Activated T-helper 1 cell treated with anti-CD3 and anti-CD28 coated beads, Interleukin-12 subunit alpha, Interleukin-12 subunit beta, Interleukin-2, Interleukin-4 antibody, amounts not matched to agents 30 ng/mL and 10 ng/mL and 1 ng/mL, durations not matched to agents 14 hours and 24 hours and 36 hours (primary cell): ENCODE results near the gene PTGES2. TPM values are rescaled to one million over a fixed set of nuclear protein-coding genes. Genes with fewer than 3 reads are reported as not detected.

ENCODE experiments used
- DNase-seq: peaks from one replicate; pipeline ENCODE4 v3.0.0; 2021; ENCODE audit warnings: low spot score
- H3K27ac Mint-ChIP-seq: one replicate; pipeline ENCODE4 v1.8.0; 2021; ENCODE audit warnings: mild to moderate bottlenecking, mixed read lengths
- H3K27me3 Mint-ChIP-seq: one replicate; pipeline ENCODE4 v1.8.0; 2022; ENCODE audit warnings: mild to moderate bottlenecking, moderate library complexity, mixed read lengths; ENCODE audit not compliant: insufficient read depth
- H3K36me3 Mint-ChIP-seq: one replicate; pipeline ENCODE4 v1.8.0; 2021; ENCODE audit warnings: low read depth, mixed read lengths
- H3K4me1 Mint-ChIP-seq: one replicate; pipeline ENCODE4 v1.8.0; 2021; ENCODE audit warnings: low read depth, mixed read lengths
- H3K4me3 Mint-ChIP-seq: one replicate; pipeline ENCODE4 v1.8.0; 2021; ENCODE audit warnings: mild to moderate bottlenecking, moderate library complexity, mixed read lengths
- H3K9me3 Mint-ChIP-seq: one replicate; pipeline ENCODE4 v1.8.0; 2021; ENCODE audit warnings: mixed read lengths
- intact Hi-C: fragments of 100-400 bp; cut with micrococcal nuclease; formaldehyde crosslinking; loops from one replicate; pipeline ENCODE4 v1.15.1; 2024
- total RNA-seq: library from RNA; stranded (reverse); gene quantifications from 2 replicates; pipeline ENCODE4 v1.2.3, GENCODE V29; 2022

Gene PTGES2
- total RNA-seq, 1 donor from 2014 or later, result 89.2 TPM

GRCh38 chr9:128125580-128126354, 1.8 kb downstream of the PTGES2 start:
- intact Hi-C loops, result no loop called here
- no peak for DNase-seq
- peaks cover 4% of the 10 kb centered on the region for H3K36me3 Mint-ChIP-seq
- peaks cover 34% of the 10 kb centered on the region for H3K4me1 Mint-ChIP-seq
- H3K27me3 Mint-ChIP-seq, result peaks cover 4% of the 10 kb centered on the region
- H3K9me3 Mint-ChIP-seq, result no peaks in the 10 kb centered on the region
- H3K27ac Mint-ChIP-seq, result peak overlapping the region; percentile 64
- peak overlapping the region; percentile 85 for H3K4me3 Mint-ChIP-seq

GRCh38 chr9:128124873-128125579, 2.5 kb downstream of the PTGES2 start:
- H3K36me3 Mint-ChIP-seq, result peaks cover 4% of the 10 kb centered on the region
- no peak for DNase-seq
- H3K9me3 Mint-ChIP-seq, result no peaks in the 10 kb centered on the region
- H3K27ac Mint-ChIP-seq, result no peak overlapping the region
- H3K4me1 Mint-ChIP-seq, result peaks cover 34% of the 10 kb centered on the region
- peaks cover 1% of the 10 kb centered on the region for H3K27me3 Mint-ChIP-seq
- intact Hi-C loops, result no loop called here
- H3K4me3 Mint-ChIP-seq, result peak overlapping the region; percentile 56

GRCh38 chr9:128124451-128124850, 3.1 kb downstream of the PTGES2 start:
- H3K36me3 Mint-ChIP-seq, result peaks cover 4% of the 10 kb centered on the region
- H3K4me3 Mint-ChIP-seq, result peak overlapping the region; percentile 19
- intact Hi-C loops, result no loop called here
- H3K27me3 Mint-ChIP-seq, result no peaks in the 10 kb centered on the region
- H3K4me1 Mint-ChIP-seq, result peaks cover 31% of the 10 kb centered on the region
- H3K9me3 Mint-ChIP-seq, result no peaks in the 10 kb centered on the region
- no peak for DNase-seq
- H3K27ac Mint-ChIP-seq, result no peak overlapping the region

- Mint-ChIP-seq H3K27ac (no peak overlapping the region), H3K36me3 (peaks cover 4% of the 10 kb centered on the region), H3K4me1 (peaks cover 24% of the 10 kb centered on the region), H3K4me3 (no peak overlapping the region), H3K27me3 (no peaks in the 10 kb centered on the region), H3K9me3 (no peaks in the 10 kb centered on the region)
- no peak for DNase-seq
- intact Hi-C loops, result no loop called here
Observed at GRCh38 chr9:128123451-128124080, 4.0 kb downstream of the PTGES2 start.

GRCh38 chr9:128122809-128123175, 4.7 kb downstream of the PTGES2 start:
- Mint-ChIP-seq H3K4me1 (peaks cover 31% of the 10 kb centered on the region), H3K9me3 (no peaks in the 10 kb centered on the region), H3K27ac (no peak overlapping the region), H3K36me3 (peaks cover 4% of the 10 kb centered on the region), H3K4me3 (no peak overlapping the region), H3K27me3 (no peaks in the 10 kb centered on the region)
- intact Hi-C loops, result no loop called here
- no peak for DNase-seq

GRCh38 chr9:128121924-128122808, 5.4 kb downstream of the PTGES2 start:
- no peaks in the 10 kb centered on the region for H3K27me3 Mint-ChIP-seq
- H3K27ac Mint-ChIP-seq, result no peak overlapping the region
- H3K4me1 Mint-ChIP-seq, result peaks cover 35% of the 10 kb centered on the region
- H3K4me3 Mint-ChIP-seq, result no peak overlapping the region
- H3K9me3 Mint-ChIP-seq, result no peaks in the 10 kb centered on the region
- intact Hi-C loops, result no loop called here
- no peak for DNase-seq
- H3K36me3 Mint-ChIP-seq, result peaks cover 6% of the 10 kb centered on the region

- intact Hi-C loops, result no loop called here
- peaks cover 32% of the 10 kb centered on the region for H3K4me1 Mint-ChIP-seq
- no peak for DNase-seq
- H3K9me3 Mint-ChIP-seq, result no peaks in the 10 kb centered on the region
- no peak overlapping the region for H3K4me3 Mint-ChIP-seq
- H3K27me3 Mint-ChIP-seq, result no peaks in the 10 kb centered on the region
- H3K27ac Mint-ChIP-seq, result no peak overlapping the region
- H3K36me3 Mint-ChIP-seq, result peaks cover 6% of the 10 kb centered on the region
Observed at GRCh38 chr9:128121466-128121810, 6.1 kb downstream of the PTGES2 start.

GRCh38 chr9:128120741-128121465, 6.6 kb downstream of the PTGES2 start:
- intact Hi-C loops, result no loop called here

GRCh38 chr9:128120061-128120740, 7.3 kb downstream of the PTGES2 start:
- H3K4me1 Mint-ChIP-seq, result peaks cover 19% of the 10 kb centered on the region
- H3K27ac Mint-ChIP-seq, result no peak overlapping the region
- no peaks in the 10 kb centered on the region for H3K9me3 Mint-ChIP-seq
- no peak overlapping the region for H3K4me3 Mint-ChIP-seq
- H3K36me3 Mint-ChIP-seq, result peaks cover 8% of the 10 kb centered on the region
- no peaks in the 10 kb centered on the region for H3K27me3 Mint-ChIP-seq
- DNase-seq, result no peak
- intact Hi-C loops, result no loop called here

More at GRCh38 chr9:128120741-128121465, 6.6 kb downstream of the PTGES2 start:
- Mint-ChIP-seq H3K9me3 (no peaks in the 10 kb centered on the region), H3K27ac (no peak overlapping the region), H3K27me3 (no peaks in the 10 kb centered on the region), H3K4me1 (peaks cover 26% of the 10 kb centered on the region), H3K36me3 (peaks cover 6% of the 10 kb centered on the region), H3K4me3 (no peak overlapping the region)
- DNase-seq, result no peak

GRCh38 chr9:128118971-128119665, 8.4 kb downstream of the PTGES2 start:
- no peak overlapping the region for H3K27ac Mint-ChIP-seq
- intact Hi-C loops, result loop anchor here (5.0 kb wide), 1 partner anchor 162 kb away; no protein-coding TSS in a partner anchor
- H3K9me3 Mint-ChIP-seq, result no peaks in the 10 kb centered on the region
- H3K4me1 Mint-ChIP-seq, result peaks cover 12% of the 10 kb centered on the region
- H3K36me3 Mint-ChIP-seq, result peaks cover 8% of the 10 kb centered on the region
- H3K27me3 Mint-ChIP-seq, result no peaks in the 10 kb centered on the region
- no peak overlapping the region for H3K4me3 Mint-ChIP-seq
- no peak for DNase-seq

- Mint-ChIP-seq H3K4me1 (peaks cover 12% of the 10 kb centered on the region), H3K9me3 (no peaks in the 10 kb centered on the region), H3K4me3 (no peak overlapping the region), H3K27ac (no peak overlapping the region), H3K36me3 (peaks cover 7% of the 10 kb centered on the region), H3K27me3 (no peaks in the 10 kb centered on the region)
- DNase-seq, result no peak
- intact Hi-C loops, result loop anchor here (5.0 kb wide), 1 partner anchor 161 kb away; no protein-coding TSS in a partner anchor
Observed at GRCh38 chr9:128118472-128118857, 9.1 kb downstream of the PTGES2 start.
